HG03103 (cell line): ENCODE data around the gene EPHA3.

Source experiments
- ATAC-seq: cut with Tn5 transposase; IDR thresholded peaks from one replicate; pipeline ENCODE4 v1.9.1; 2021; ENCODE audit warnings: low read depth; ENCODE audit not compliant: unreplicated experiment

The EPHA3 gene

DNA sequence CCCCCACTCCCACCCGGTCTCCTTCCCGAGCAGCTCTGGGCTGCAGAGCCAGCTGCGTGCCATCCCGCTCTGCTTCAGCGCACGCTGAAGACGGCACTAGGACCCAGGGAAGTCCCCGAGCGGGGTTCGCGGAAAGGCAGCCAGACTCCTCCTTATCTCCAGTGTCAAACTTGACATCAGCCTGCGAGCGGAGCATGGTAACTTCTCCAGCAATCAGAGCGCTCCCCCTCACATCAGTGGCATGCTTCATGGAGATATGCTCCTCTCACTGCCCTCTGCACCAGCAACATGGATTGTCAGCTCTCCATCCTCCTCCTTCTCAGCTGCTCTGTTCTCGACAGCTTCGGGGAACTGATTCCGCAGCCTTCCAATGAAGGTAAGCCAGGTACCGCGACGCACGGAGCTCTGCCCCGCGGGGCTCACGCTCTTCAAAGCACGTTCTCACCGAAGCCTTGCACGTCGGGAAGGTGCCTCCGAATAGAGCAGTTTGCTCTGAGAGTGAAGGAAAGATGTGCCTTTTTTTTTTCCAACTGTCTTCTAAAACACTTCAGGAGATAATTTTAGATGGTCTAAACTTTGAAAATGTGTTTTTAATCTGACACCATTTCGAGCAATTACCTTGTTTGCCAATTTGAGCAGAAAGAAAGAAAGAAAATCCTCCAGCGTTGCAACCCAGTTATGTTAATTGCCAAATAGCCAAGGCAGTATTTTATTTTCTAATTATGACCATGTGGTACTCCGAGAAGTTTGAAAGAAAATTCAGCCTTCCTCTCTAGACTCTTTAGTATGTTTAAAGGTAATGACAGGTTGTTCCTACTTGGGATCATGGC lies at the start of gene EPHA3:
Gene EPHA3 (plus strand): TSS at position 161 of the 830 bp plus-strand sequence. CDS start 128 bp downstream, at position 289.
- peak; percentile 99 for ATAC-seq

DNA sequence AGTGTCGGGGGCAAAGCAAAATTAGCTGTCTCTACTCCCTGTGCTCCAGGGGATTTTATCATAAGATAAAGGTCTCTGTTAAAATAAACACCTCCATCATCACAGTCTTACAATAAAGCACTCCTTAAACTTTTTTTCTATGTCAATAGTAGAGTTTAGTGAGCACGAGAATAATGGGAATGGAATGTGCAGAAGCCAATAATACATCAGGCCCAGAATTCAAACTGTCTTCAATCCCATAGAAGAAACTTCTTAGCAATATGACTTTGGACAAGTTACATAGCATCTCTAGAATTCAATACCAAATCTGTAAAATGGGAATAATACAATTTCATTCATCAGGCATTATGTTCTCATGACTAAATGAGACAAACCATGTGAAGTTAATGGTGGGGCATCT lies 49.0 kb upstream of the EPHA3 start:
- no peak for ATAC-seq

DNA sequence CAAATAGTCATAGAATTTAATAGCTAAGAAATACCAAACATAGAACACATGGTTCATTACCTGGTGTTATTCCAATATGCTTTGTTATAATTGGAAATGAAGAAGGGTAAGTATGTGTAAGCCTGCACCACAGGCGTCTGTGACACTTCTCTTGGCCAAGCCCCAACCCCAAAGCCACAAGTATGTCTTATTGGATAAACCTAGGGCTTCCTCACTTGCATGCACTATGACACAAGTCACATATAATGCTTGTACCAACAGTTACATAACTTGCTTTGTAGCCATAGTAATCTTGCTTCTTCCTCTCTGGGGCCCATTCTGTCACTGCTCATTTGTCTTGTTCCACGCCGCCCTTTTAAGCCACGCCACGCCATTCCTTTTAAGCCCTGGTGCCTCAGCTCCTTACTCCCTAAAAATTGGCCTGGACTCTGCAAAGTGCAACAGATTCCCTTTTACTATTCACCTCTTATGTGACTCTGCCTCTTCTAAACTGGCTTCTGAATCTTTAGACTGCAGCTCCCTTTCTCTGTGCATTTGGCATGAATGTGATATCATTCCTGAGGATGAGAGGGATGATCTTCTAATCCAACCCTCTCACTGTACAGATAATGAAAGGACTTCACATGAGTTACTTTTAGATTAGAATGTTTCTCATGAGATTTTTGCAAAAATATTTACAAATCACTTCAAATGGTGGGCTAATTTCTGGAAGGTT lies 48.1 kb upstream of the EPHA3 start:
- no peak for ATAC-seq

DNA sequence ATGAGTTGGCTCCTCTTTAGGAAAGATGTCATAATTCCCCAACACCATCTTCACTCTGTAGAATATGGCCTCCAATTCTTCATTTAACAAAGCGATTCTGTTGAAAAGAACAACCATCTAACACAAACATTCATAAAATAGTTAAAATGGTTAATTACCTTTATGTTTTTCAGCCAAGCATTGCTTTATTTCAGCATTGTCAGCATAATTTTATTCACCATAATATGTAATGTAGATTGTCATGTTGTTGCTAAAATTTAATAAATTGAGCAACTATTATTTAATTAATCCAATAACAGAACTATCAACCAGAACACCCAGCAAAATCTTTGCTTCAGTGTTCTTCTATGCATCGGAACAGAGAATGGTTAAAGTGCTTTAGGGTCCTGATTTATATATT lies 46.2 kb upstream of the EPHA3 start:
- ATAC-seq: no peak

DNA sequence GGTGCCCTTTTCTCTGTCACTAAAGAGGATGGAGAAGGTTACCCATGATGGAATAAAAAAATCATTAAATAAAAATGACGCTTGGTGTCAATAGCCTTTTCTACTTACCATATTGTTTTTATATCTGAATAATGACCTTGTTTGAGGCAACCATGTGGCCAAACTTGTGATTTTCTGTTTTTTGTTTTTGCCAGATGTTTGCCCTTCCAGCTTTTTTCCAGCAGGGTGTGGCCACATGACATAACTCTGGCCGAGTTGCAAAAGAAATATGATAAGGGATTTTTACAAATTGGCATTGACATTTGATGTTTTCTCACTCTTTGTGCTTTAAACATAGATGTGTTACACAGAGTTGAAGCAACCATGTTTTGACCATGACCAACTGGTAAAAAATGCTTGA lies 39.7 kb upstream of the EPHA3 start:
- no peak for ATAC-seq

DNA sequence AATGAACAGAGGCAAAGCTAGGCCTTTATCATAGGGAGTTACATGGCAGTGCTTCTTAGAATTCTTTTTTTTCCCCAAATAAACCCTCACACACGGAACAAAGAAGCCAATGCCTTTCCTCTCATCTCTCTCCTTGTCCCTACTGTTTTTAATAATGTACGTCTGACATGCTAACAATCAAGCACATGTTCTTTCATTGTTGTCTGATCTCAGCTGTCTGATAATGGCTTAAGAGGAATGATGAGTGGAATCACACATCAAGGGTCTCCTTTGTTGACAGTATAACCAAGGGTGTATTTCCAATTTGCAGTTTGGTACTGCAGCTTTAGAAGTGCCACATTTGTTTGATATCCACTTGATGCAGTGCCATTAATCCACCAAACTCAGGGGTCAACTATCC lies 34.8 kb upstream of the EPHA3 start:
- no peak for ATAC-seq

DNA sequence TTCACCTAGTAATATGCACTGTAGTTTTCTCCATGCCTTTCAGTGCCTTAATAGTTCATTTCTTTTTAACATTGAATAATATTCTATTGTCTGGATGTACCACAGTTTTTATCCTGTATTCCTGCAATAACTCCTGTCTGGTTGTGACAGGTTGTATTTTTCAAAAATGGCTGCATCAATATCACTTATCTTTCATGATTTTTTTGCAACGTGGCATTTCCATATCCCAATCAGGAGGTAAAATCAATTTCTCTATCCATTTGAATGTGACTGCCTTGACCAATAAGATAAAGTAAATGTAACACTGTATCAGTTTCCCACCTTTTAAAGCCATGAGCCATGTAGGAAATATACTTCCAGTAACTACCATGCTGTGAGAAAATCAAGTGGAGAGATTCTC lies 27.5 kb upstream of the EPHA3 start:
- no peak for ATAC-seq

DNA sequence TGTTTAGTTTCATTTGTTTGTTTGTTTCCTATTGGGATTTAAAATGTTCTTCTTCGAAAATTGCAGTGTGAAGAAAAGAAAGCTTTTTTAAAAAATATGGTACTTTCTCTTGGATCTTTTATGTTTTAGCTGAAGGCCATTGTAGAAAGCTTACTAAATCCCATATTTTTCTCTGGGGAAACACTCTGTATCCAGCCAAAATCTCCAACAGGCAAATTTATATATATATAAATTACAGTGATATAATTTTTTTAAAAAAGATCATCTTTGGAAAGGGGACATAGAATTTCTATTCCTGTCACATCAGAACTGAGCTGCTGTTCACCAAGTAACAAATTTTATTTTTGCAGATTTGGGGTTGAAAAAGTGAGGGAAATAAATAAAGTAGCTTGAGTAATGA lies 19.6 kb upstream of the EPHA3 start:
- no peak for ATAC-seq

DNA sequence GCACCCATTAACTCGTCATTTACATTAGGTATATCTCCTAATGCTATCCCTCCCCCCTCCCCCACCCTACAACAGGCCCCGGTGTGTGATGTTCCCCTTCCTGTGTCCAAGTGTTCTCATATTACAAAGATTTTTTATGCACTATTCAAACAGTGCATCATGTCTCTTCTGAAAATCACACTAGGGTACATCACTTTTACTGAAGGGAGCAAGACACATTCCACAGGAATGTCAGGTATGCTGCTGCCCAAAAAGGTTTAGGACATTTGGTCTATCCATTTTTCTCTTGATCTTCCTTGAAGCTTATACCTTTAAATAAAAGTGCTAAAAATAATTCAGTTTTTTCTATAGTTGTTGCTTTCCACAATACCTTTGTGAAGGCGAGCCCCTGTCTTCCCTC lies 9.2 kb upstream of the EPHA3 start:
- no peak for ATAC-seq

DNA sequence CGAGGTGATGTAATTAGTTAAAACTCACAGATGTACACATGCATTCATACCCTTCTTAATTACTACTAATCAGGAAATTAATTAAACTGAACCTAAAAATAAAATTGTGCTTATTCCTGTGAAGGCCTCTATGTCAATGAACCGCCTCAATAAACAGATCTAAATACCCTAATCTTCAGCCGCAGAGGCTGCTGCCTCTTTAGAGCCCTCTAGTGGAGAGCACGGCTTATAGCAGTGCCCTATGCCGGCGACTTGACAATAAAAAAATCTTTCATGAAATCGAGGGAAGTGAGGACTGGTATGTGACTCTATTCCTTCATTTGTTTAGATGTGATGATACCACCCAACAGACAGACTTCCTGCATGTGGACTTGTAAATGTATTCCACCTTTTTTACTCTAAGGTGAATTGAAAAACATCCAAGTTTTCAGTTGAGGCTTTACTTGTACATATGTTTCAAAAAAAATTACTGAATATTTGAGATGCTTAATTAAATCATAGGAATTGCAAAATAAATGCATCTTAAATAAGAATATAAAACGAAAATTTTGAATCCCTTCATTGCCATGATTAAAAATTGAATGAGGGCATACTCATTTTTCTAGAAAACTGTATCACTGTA lies 8.3 kb upstream of the EPHA3 start:
- ATAC-seq: peak; percentile 96

DNA sequence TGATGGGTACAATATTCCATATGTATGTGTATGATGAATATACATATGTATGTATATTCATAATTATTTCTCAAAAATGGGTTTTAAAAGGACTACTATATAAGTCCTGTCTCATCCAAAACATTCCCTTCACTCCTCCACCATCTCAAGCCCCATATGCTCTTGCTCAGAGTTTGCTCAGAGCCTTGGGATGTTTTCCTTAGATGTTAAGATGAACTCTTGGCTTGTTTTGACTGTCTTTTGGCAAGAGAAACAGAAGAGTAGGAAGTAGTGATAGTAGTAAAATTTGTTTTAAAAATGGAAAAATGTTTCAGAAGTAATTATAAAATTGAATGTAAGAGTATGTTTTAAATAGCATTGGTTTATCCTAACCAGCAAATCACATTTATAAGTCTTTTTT lies 6.2 kb upstream of the EPHA3 start:
- no peak for ATAC-seq

DNA sequence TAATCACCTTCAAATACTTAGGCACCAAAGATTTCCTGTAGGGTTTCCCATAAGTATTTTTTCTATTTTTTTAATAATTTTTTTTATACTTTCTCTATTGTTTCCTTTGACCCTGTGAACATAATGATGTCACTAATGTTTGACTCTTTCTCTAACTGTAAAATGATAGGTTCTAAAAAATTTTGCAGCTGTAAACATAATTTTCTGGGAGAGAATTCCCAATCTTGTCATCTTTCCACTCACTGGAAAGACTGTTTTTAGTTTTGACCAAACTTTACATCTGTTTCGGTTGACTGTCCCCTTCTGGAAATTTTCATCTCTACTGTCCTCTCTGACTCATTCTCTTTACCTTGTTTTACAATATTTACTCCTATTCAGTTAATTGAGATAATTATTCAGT lies 5.5 kb upstream of the EPHA3 start:
- no peak for ATAC-seq

DNA sequence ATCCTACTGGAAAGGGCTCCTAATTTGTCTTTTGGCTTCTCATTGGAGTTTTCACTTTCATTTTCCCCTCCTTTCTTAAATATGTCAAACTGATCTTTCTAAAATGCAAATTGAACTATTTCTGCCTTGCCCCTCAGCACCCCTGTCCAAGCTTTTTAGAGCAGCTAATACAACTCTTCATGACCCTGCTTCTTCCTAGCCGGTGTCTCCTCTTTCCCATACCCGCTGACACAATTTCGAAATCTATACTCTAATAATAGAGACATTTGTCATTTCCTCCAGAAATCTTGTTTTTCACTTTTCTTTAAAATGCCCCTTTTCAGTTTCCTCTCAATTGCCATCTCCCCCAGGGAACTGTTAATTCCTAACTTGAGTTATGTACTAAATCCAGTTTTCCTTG lies 2.9 kb upstream of the EPHA3 start:
- no peak for ATAC-seq

DNA sequence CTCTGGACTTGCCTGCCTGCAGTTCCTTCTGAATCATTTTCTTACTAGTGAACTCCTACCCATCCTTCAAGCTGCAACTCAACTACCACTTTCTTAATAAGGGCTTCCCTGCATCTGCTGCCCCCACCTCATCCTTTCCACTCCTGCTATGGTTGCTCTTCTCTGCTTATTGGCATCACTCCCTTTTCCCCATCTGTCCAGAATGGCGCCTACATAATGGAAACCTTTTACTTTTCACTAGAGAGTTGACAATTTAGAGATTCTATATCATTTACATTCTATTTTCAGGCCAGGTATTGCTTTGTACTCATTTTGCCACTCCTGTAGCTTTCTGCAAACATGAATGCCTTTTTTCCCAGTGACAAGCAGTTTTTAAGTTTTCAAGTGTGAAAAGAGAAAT lies 1.9 kb upstream of the EPHA3 start:
- no peak for ATAC-seq

DNA sequence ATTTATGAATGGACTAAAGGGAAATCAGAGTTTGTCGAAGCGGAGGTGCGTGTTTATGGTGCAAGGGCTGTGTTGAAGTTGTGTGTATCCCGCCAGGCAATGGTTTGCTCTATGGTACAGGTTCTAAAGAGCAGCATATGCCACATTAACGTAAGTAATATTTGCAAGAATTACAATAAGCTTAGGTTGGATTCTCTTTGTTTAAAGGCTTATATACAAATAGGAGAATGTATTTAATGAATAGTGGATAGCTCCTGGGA lies 800 bp downstream of the EPHA3 start:
- no peak for ATAC-seq

DNA sequence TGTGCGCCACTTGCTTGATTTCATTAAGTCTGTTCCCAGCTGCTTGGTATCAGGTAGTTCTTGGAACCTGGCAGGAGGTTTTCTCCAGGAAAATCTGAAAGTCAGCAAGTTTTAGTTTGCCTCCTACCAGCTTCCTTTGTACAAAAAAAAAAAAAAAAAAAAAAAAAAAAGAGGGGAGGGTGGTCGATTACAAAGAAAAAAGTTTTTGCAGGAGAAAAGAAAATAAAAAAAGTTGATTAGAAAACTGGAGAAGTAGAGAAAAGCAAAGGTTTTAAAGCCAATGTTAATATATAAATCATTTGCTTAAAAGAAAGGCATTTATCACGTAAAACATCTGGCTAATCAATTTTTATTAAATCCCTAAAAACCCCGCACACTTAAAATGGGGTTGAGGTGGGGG lies 5.9 kb downstream of the EPHA3 start:
- no peak for ATAC-seq

DNA sequence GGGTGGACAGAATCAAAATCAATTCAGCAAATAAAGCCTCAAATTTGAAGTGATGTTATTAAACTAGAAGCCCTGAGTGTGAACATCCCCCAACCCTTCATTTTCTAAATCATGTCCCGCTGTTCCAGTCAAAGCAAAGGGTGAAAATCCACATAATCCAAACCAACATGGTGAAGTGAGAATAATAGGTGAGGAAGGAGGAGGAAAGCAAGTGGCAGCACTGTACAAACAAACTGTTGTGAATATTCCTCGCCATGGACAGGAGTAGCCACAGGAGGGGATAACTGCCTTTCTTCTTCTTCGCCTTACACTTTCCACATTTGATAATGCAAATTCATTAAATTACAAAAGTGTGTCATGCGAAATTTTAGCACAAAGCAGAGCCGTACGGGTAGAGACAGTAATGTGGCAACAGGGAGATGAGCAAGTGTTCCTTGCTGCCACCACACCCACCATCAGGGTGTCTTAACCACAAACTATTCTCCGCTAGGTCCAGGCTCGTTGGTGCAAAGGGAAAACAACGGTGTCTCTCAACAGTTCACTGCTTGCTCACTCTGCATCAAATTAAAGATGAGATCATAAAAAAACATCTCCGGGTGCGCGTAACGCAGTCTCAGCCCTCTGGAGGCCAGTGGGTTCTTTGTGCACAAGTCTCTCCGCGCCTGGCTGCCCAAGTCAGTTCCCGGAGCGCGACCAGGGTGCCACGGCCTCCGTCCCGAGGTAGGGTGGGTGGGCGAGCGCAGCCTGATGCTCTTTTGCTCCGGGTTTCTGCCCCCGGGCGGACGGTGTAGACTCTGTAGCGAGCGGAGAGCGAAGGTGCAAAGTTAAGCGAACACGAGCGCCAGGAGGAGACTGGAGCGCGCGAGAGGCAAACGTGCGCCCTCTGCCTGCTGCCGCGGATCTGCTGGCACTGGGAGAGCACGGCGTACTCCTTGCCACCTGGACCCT lies 6.7 kb downstream of the EPHA3 start:
- peak; percentile 87 for ATAC-seq

DNA sequence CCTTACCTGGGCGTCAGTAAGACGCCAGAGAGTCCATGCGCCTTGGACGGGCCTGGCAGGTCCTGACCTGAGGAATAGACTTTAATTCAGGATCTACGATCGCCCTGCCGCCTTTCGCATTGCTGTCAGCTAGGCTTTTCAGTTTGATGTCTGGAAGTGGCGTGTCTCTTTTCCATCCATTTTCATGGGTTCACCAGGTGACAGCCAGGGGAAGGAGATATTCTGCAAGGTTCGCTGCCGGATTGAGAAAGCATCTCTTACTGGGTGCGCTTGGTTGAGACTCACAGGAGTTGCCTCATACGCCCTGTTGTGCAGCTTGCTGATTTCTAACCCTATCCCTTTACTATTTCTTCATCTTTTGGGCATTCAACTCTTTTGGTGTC lies 7.4 kb downstream of the EPHA3 start:
- ATAC-seq: no peak

DNA sequence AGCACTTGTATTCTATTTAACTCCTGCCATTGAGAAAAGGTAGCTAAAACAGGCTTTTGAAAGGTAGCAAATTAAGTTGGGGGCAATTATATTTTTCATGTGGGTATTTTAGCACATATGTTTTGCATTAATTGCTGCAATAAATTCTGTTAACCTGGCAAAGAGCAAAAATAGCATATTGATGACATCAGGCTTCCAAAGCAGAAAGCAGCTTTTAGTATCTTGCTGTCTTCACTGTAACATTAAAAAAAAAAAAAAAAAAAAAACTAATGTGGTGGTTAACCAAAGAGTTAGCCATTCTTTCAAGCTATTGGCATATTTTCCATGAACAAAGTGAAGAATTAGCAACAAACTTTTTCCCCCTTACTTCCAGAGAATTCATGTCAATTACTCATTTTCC lies 9.1 kb downstream of the EPHA3 start:
- ATAC-seq: no peak

DNA sequence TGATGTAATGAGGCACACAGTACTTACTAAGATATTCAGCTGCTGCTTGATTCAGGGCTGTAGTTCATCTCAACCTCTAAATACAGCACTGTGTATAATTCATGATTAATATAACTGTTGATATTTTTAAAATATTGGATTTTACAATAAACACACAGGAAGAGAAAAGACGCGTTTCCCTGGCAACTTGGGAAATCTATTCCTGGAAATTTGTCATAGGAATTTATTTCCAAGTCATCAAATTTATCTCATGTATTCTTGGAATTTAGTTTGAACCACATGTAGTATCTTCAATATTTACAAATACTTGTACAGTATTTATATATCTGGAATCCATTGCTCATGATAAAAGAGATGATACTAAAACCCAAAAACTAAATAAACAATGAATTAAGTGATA lies 30.6 kb downstream of the EPHA3 start:
- no peak for ATAC-seq

DNA sequence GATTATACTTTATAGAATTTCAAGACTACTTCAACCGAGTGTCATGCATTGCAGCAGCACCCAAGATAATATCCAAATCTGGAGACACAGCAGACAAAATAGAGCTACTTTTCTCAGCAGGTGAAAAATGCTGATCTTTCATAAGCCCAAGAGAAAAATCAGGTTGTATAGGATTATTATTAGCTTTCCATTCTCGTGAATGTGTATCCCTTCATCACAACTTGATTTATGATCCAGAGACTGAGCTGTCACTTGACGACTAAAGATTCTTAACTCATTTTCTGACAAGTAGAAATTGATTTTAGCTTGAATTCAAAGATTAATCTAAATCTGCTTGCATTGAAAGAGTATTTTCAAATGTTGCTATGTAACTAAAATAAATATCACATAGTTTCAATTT lies 32.4 kb downstream of the EPHA3 start:
- no peak for ATAC-seq
